GM23248 (cell line): Measurements from ENCODE around the gene CORO2B.

Source experiments
- EZH2 ChIP-seq: fragments of 200-600 bp; sonication (generic); IDR thresholded peaks from 2 replicates; pipeline ENCODE4 v1.6.1; 2018; ENCODE audit warnings: antibody characterized with exemption, mild to moderate bottlenecking; ENCODE audit not compliant: insufficient read depth, poor library complexity, severe bottlenecking
- EZH2phosphoT487 ChIP-seq: fragments of 200-600 bp; sonication (generic); IDR thresholded peaks from 2 replicates; pipeline ENCODE4 v1.6.1; 2018; ENCODE audit warnings: antibody characterized with exemption, moderate library complexity, mild to moderate bottlenecking, low read depth; ENCODE audit not compliant: insufficient read depth

- TF ChIP-seq EZH2phosphoT487 (no peak), EZH2 (no peak)
Measured at GRCh38 chr15:68580883-68581155, 2.0 kb downstream of the CORO2B start.
